ENCODE results near the gene RELN. TPM values are rescaled to one million over a fixed set of nuclear protein-coding genes. Genes with fewer than 3 reads are reported as not detected.

The RELN gene
- total and polyA plus RNA-seq, 8 donors, result 3.6 to 20.1 (median 15.3) TPM

- no peak for TF ChIP-seq CTCF (IDR thresholded peaks at IDR 0.05)
- Histone ChIP-seq H3K27ac (no peak overlapping the region), H3K9me3 (no peaks in the 10 kb centered on the region), H3K4me1 (no peaks in the 10 kb centered on the region), H3K27me3 (no peaks in the 10 kb centered on the region), H3K4me3 (no peak overlapping the region), H3K36me3 (no peaks in the 10 kb centered on the region)
- ATAC-seq, result no peak
- intact Hi-C loops (cut with DNase I), result no loop called here
- DNase-seq, result no peak
These were observed 121.6 kb downstream of the RELN start for GRCh38 chr7:103867874-103868273.

- Histone ChIP-seq H3K4me1 (no peaks in the 10 kb centered on the region), H3K27ac (no peak overlapping the region), H3K27me3 (no peaks in the 10 kb centered on the region), H3K4me3 (no peak overlapping the region), H3K9me3 (no peaks in the 10 kb centered on the region), H3K36me3 (no peaks in the 10 kb centered on the region)
- intact Hi-C loops (cut with DNase I), result no loop called here
- DNase-seq (no peak), ATAC-seq (no peak)
- no peak for TF ChIP-seq CTCF (IDR thresholded peaks at IDR 0.05)
These were observed 122.5 kb downstream of the RELN start for GRCh38 chr7:103866919-103867318.

- Histone ChIP-seq H3K27me3 (no peaks in the 10 kb centered on the region), H3K27ac (no peak overlapping the region), H3K36me3 (no peaks in the 10 kb centered on the region), H3K4me1 (no peaks in the 10 kb centered on the region), H3K9me3 (no peaks in the 10 kb centered on the region), H3K4me3 (no peak overlapping the region)
- no peak for DNase-seq
- no peak for ATAC-seq
- intact Hi-C loops (cut with DNase I), result no loop called here
- no peak for TF ChIP-seq CTCF (IDR thresholded peaks at IDR 0.05)
These were observed 124.0 kb downstream of the RELN start for GRCh38 chr7:103865442-103865841.

- ATAC-seq, result no peak
- H3K4me1 ChIP-seq, result no peaks in the 10 kb centered on the region
- intact Hi-C loops (cut with DNase I), result no loop called here
- no peak overlapping the region for H3K4me3 ChIP-seq
- no peak for TF ChIP-seq CTCF (IDR thresholded peaks at IDR 0.05)
- H3K27me3 ChIP-seq, result no peaks in the 10 kb centered on the region
- DNase-seq, result no peak
- H3K9me3 ChIP-seq, result no peaks in the 10 kb centered on the region
- H3K36me3 ChIP-seq, result no peaks in the 10 kb centered on the region
- H3K27ac ChIP-seq, result no peak overlapping the region
These were observed 127.0 kb downstream of the RELN start for GRCh38 chr7:103862302-103863035.

- no peak for DNase-seq
- intact Hi-C loops (cut with DNase I), result no loop called here
- Histone ChIP-seq H3K36me3 (no peaks in the 10 kb centered on the region), H3K4me1 (no peaks in the 10 kb centered on the region), H3K27me3 (no peaks in the 10 kb centered on the region), H3K27ac (no peak overlapping the region), H3K9me3 (no peaks in the 10 kb centered on the region), H3K4me3 (no peak overlapping the region)
- ATAC-seq, result no peak
- no peak for TF ChIP-seq CTCF (IDR thresholded peaks at IDR 0.05)
These were observed 129.7 kb downstream of the RELN start for GRCh38 chr7:103859709-103860108.

Data from left lung (tissue), 10 donors.